ENCODE measurements around the gene RAPGEF1.

GRCh38 chr9:131529597-131530545, 210.0 kb downstream of the RAPGEF1 start:
- TF ChIP-seq CTCF (IDR thresholded peaks at IDR 0.05; ENCODE audit: insufficient read depth, low read length, poor library complexity, severe bottlenecking) (no peak), EZH2phosphoT487 (conservative IDR thresholded peaks at IDR 0.05; ENCODE audit: low read length) (no peak)

Data from SU-DHL-6 (cell line).